Measurements from ENCODE around the gene SAYSD1. TPM values are rescaled to one million over a fixed set of nuclear protein-coding genes. Genes with fewer than 3 reads are reported as not detected.
A peak's percentile ranks its signal among the peaks of the same experiment; 100 is the strongest.
"Not testable (repeated sequence)": the region's sequence is repeated elsewhere in the genome, so short reads cannot be mapped to it uniquely, and the experiment has no call there.

Gene SAYSD1
- 13.7 and 14.8 TPM in 2 replicates for total RNA-seq

- Mint-ChIP-seq H3K4me1 (peaks cover 51% of the 10 kb centered on the region), H3K4me3 (peak within 1 kb of the TSS; percentile 87), H3K27me3 (no peaks in the 10 kb centered on the region), H3K9me3 (peaks cover 4% of the 10 kb centered on the region), H3K27ac (peak within 1 kb of the TSS; percentile 97), H3K36me3 (ENCODE audit: low read depth) (peaks cover 6% of the 10 kb centered on the region)
- intact Hi-C loops (cut with micrococcal nuclease): loop anchor here (1.0 to 10.0 kb wide), 4 partner anchors 38 to 1960 kb away; partner anchors contain the start of genes KCNK5, NFYA and OARD1
- peak; percentile 98 for DNase-seq
Measured at GRCh38 chr6:39114704-39115599, at the start of gene SAYSD1. TSS of gene SAYSD1 (minus strand) at chr6:39115186. CDS start at chr6:39115089, 97 bp downstream.

GRCh38 chr6:39157511-39157910, 42.5 kb upstream of the SAYSD1 start:
- intact Hi-C loops (cut with micrococcal nuclease): loop anchor here (10.0 kb wide), 1 partner anchor 73 kb away; no protein-coding TSS in a partner anchor
- no peak overlapping the region for H3K4me3 Mint-ChIP-seq
- H3K27me3 Mint-ChIP-seq: no peaks in the 10 kb centered on the region
- no peak for DNase-seq
- peaks cover 11% of the 10 kb centered on the region for H3K4me1 Mint-ChIP-seq
- H3K36me3 Mint-ChIP-seq (ENCODE audit: low read depth): peaks cover 6% of the 10 kb centered on the region
- H3K27ac Mint-ChIP-seq: no peak overlapping the region
- peaks cover 4% of the 10 kb centered on the region for H3K9me3 Mint-ChIP-seq

GRCh38 chr6:39156801-39157200, 41.8 kb upstream of the SAYSD1 start:
- no peaks in the 10 kb centered on the region for H3K27me3 Mint-ChIP-seq
- peaks cover 6% of the 10 kb centered on the region for H3K36me3 Mint-ChIP-seq (ENCODE audit: low read depth)
- no peak overlapping the region for H3K27ac Mint-ChIP-seq
- no peak for DNase-seq
- intact Hi-C loops (cut with micrococcal nuclease): loop anchor here (10.0 kb wide), 1 partner anchor 72 kb away; no protein-coding TSS in a partner anchor
- H3K9me3 Mint-ChIP-seq: peaks cover 4% of the 10 kb centered on the region
- no peak overlapping the region for H3K4me3 Mint-ChIP-seq
- peaks cover 17% of the 10 kb centered on the region for H3K4me1 Mint-ChIP-seq

- H3K27ac Mint-ChIP-seq: peak overlapping the region; percentile 83
- peaks cover 2% of the 10 kb centered on the region for H3K27me3 Mint-ChIP-seq
- H3K36me3 Mint-ChIP-seq (ENCODE audit: low read depth): peaks cover 2% of the 10 kb centered on the region
- no peaks in the 10 kb centered on the region for H3K9me3 Mint-ChIP-seq
- no peak overlapping the region for H3K4me3 Mint-ChIP-seq
- intact Hi-C loops (cut with micrococcal nuclease): loop anchor here (1.0 to 10.0 kb wide), 2 partner anchors 43 to 70 kb away; no protein-coding TSS in a partner anchor
- DNase-seq: no peak
- H3K4me1 Mint-ChIP-seq: peaks cover 20% of the 10 kb centered on the region
Measured at GRCh38 chr6:39154705-39155104, 39.7 kb upstream of the SAYSD1 start.

GRCh38 chr6:39153766-39154397, 38.9 kb upstream of the SAYSD1 start:
- no peaks in the 10 kb centered on the region for H3K9me3 Mint-ChIP-seq
- peak overlapping the region; percentile 83 for H3K27ac Mint-ChIP-seq
- H3K4me1 Mint-ChIP-seq: peaks cover 22% of the 10 kb centered on the region
- H3K4me3 Mint-ChIP-seq: no peak overlapping the region
- DNase-seq: peak; percentile 71
- H3K36me3 Mint-ChIP-seq (ENCODE audit: low read depth): peaks cover 2% of the 10 kb centered on the region
- peaks cover 4% of the 10 kb centered on the region for H3K27me3 Mint-ChIP-seq
- intact Hi-C loops (cut with micrococcal nuclease): loop anchor here (1.0 to 10.0 kb wide), 4 partner anchors 40 to 75 kb away; partner anchors contain the start of gene KCNK5

- peaks cover 26% of the 10 kb centered on the region for H3K4me1 Mint-ChIP-seq
- no peaks in the 10 kb centered on the region for H3K9me3 Mint-ChIP-seq
- no peak for DNase-seq
- H3K36me3 Mint-ChIP-seq (ENCODE audit: low read depth): no peaks in the 10 kb centered on the region
- no peak overlapping the region for H3K27ac Mint-ChIP-seq
- no peak overlapping the region for H3K4me3 Mint-ChIP-seq
- peaks cover 4% of the 10 kb centered on the region for H3K27me3 Mint-ChIP-seq
- intact Hi-C loops (cut with micrococcal nuclease): loop anchor here (2.0 to 10.0 kb wide), 2 partner anchors 67 to 77 kb away; partner anchors contain the start of gene KCNK5
Measured at GRCh38 chr6:39152262-39152661, 37.3 kb upstream of the SAYSD1 start.

- Mint-ChIP-seq H3K9me3 (no peaks in the 10 kb centered on the region), H3K27me3 (peaks cover 4% of the 10 kb centered on the region), H3K4me1 (peaks cover 26% of the 10 kb centered on the region), H3K4me3 (no peak overlapping the region), H3K27ac (no peak overlapping the region), H3K36me3 (ENCODE audit: low read depth) (no peaks in the 10 kb centered on the region)
- intact Hi-C loops (cut with micrococcal nuclease): loop anchor here (10.0 kb wide), 1 partner anchor 66 kb away; no protein-coding TSS in a partner anchor
- no peak for DNase-seq
Measured at GRCh38 chr6:39151211-39151610, 36.2 kb upstream of the SAYSD1 start.

GRCh38 chr6:39144481-39145173, 29.6 kb upstream of the SAYSD1 start:
- Mint-ChIP-seq H3K27ac (no peak overlapping the region), H3K4me3 (no peak overlapping the region), H3K4me1 (peaks cover 5% of the 10 kb centered on the region), H3K27me3 (peaks cover 11% of the 10 kb centered on the region), H3K9me3 (no peaks in the 10 kb centered on the region), H3K36me3 (ENCODE audit: low read depth) (no peaks in the 10 kb centered on the region)
- intact Hi-C loops (cut with micrococcal nuclease): no loop called here
- no peak for DNase-seq

GRCh38 chr6:39143238-39143930, 28.4 kb upstream of the SAYSD1 start:
- Mint-ChIP-seq H3K9me3 (no peaks in the 10 kb centered on the region), H3K27ac (no peak overlapping the region), H3K4me1 (peaks cover 4% of the 10 kb centered on the region)

GRCh38 chr6:39140556-39141167, 25.7 kb upstream of the SAYSD1 start:
- intact Hi-C loops (cut with micrococcal nuclease): no loop called here
- Mint-ChIP-seq H3K9me3 (peaks cover 11% of the 10 kb centered on the region), H3K27ac (no peak overlapping the region), H3K27me3 (peaks cover 11% of the 10 kb centered on the region), H3K4me1 (no peaks in the 10 kb centered on the region), H3K4me3 (no peak overlapping the region), H3K36me3 (ENCODE audit: low read depth) (no peaks in the 10 kb centered on the region)
- no peak for DNase-seq

More at GRCh38 chr6:39143238-39143930, 28.4 kb upstream of the SAYSD1 start:
- intact Hi-C loops (cut with micrococcal nuclease): no loop called here
- no peak for DNase-seq
- Mint-ChIP-seq H3K27me3 (peaks cover 11% of the 10 kb centered on the region), H3K4me3 (no peak overlapping the region), H3K36me3 (ENCODE audit: low read depth) (no peaks in the 10 kb centered on the region)

GRCh38 chr6:39137245-39137644, 22.3 kb upstream of the SAYSD1 start:
- Mint-ChIP-seq H3K27ac (no peak overlapping the region), H3K9me3 (peaks cover 11% of the 10 kb centered on the region), H3K4me1 (no peaks in the 10 kb centered on the region), H3K36me3 (ENCODE audit: low read depth) (no peaks in the 10 kb centered on the region), H3K4me3 (no peak overlapping the region), H3K27me3 (peaks cover 11% of the 10 kb centered on the region)
- peak; percentile 88 for DNase-seq
- intact Hi-C loops (cut with micrococcal nuclease): no loop called here

GRCh38 chr6:39136207-39136606, 21.2 kb upstream of the SAYSD1 start:
- peaks cover 11% of the 10 kb centered on the region for H3K27me3 Mint-ChIP-seq
- H3K9me3 Mint-ChIP-seq: peaks cover 14% of the 10 kb centered on the region
- H3K27ac Mint-ChIP-seq; intact Hi-C loops (cut with micrococcal nuclease); DNase-seq; H3K36me3 Mint-ChIP-seq (ENCODE audit: low read depth); H3K4me1 Mint-ChIP-seq; H3K4me3 Mint-ChIP-seq: not testable (repeated sequence)

Data from activated CD4-positive, alpha-beta T cell treated with anti-CD3 and anti-CD28 coated beads, Interleukin-2, amount 10 ng/mL, durations not matched to agents 24 days and 14 days (primary cell).